Measurements from ENCODE around the gene AK4.

The AK4 gene

GRCh38 chr1:65266476-65266875, 118.5 kb downstream of the AK4 start:
- no peak for TF ChIP-seq CTCF (conservative IDR thresholded peaks at IDR 0.05; ENCODE audit: low read depth, low read length)
- no peak overlapping the region for H3K4me3 ChIP-seq (ENCODE audit: low read depth, low read length)
- DNase-seq (ENCODE audit: low read depth) = no peak

GRCh38 chr1:65267271-65267670, 119.3 kb downstream of the AK4 start:
- no peak for DNase-seq (ENCODE audit: low read depth)
- TF ChIP-seq CTCF (conservative IDR thresholded peaks at IDR 0.05; ENCODE audit: low read depth, low read length) = no peak
- H3K4me3 ChIP-seq (ENCODE audit: low read depth, low read length) = no peak overlapping the region

- H3K4me3 ChIP-seq (ENCODE audit: low read depth, low read length) = no peak overlapping the region
- no peak for DNase-seq (ENCODE audit: low read depth)
- no peak for TF ChIP-seq CTCF (conservative IDR thresholded peaks at IDR 0.05; ENCODE audit: low read depth, low read length)
Measured at GRCh38 chr1:65267683-65268082, 119.7 kb downstream of the AK4 start.

GRCh38 chr1:65269612-65270011, 121.6 kb downstream of the AK4 start:
- TF ChIP-seq CTCF (conservative IDR thresholded peaks at IDR 0.05; ENCODE audit: low read depth, low read length) = no peak
- H3K4me3 ChIP-seq (ENCODE audit: low read depth, low read length) = no peak overlapping the region
- no peak for DNase-seq (ENCODE audit: low read depth)

- DNase-seq (ENCODE audit: low read depth) = no peak
- no peak overlapping the region for H3K4me3 ChIP-seq (ENCODE audit: low read depth, low read length)
- TF ChIP-seq CTCF (conservative IDR thresholded peaks at IDR 0.05; ENCODE audit: low read depth, low read length) = no peak
Measured at GRCh38 chr1:65276197-65276939, 128.4 kb downstream of the AK4 start.

- no peak overlapping the region for H3K4me3 ChIP-seq (ENCODE audit: low read depth, low read length)
- TF ChIP-seq CTCF (conservative IDR thresholded peaks at IDR 0.05; ENCODE audit: low read depth, low read length) = no peak
- DNase-seq (ENCODE audit: low read depth) = no peak
Measured at GRCh38 chr1:65277605-65278347, 129.8 kb downstream of the AK4 start.

Measured in choroid plexus epithelial cell (primary cell).